GM15510 (cell line): Measurements from ENCODE around the gene FRMD8.

ENCODE experiments used
- POLR2A ChIP-seq: IDR thresholded peaks from 3 replicates; pipeline ENCODE4 v1.6.1; 2011; ENCODE audit warnings: borderline replicate concordance; ENCODE audit not compliant: insufficient read length; ENCODE audit errors: extremely low read depth

The FRMD8 gene

DNA sequence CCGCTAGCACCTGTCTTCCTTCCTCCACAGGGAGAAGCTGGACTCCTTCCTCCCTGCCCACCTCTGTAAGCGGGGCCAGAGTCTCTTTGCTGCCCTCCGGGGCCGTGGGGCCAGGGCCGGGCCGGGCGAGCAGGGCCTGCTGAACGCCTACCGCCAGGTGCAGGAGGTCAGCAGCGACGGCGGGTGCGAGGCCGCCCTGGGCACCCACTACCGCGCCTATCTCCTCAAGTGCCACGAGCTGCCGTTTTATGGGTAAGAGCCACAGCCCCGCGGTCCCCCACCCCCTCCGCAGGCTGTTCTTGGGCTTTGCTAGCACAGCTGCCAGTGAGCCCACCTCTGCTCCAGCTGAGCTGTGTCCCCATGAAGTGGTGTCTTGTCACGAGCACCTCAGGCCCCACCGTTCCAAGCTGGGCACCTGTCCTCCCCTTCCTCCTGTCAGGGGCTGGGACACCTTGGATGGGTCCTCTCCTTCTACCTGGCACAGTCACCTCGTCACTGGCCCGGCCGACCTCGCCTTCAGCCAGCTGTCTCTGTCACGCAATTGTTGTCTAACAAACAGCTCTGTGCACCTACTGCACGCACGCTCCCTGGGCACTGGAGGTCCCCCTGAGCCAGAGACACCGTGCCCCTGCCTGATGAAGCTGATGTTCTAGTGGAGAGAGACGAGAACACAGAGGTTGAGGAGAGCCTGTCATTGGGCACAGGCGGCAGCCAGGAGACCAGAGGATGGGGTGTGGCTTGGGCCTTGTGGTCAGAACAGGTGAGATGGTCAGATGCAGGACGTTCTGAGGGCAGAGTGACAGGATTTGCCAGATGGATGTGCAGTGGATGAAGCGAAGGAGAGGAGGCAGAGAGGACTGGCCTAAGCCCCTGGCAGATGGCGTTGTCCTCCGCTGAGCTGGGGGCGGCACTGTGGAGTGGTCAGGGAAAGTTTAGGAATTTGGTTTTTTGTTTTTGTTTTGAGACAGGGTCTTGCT lies 10.6 kb downstream of the FRMD8 start:
- no peak for TF ChIP-seq POLR2A

DNA sequence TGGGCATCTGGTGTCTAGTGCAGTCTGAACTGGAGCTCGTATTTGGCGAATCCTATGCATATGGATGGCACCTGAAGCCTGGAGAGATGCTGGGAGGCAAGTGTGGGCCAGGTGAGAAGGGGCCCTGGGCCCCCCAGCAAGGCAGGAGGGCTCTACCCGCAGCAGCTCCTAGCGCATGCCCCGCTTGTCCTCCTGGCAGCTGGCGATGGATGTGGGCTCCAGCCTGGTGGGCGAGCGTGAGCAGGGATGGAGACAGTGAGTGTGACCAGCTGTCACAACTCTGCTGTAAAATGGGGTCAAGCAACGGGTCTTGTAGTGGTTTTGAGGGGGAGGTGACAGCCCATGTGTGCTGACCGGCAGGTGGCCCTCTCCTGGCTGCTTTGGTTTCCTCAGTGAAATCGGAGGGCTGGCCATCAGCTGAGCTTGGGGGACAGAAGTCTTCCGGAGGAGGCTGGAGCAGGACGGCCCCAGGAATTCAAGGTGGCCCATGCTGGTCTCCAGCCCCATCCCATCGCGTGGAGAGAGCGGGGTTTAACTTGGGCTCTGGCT lies 12.0 kb downstream of the FRMD8 start:
- no peak for TF ChIP-seq POLR2A

DNA sequence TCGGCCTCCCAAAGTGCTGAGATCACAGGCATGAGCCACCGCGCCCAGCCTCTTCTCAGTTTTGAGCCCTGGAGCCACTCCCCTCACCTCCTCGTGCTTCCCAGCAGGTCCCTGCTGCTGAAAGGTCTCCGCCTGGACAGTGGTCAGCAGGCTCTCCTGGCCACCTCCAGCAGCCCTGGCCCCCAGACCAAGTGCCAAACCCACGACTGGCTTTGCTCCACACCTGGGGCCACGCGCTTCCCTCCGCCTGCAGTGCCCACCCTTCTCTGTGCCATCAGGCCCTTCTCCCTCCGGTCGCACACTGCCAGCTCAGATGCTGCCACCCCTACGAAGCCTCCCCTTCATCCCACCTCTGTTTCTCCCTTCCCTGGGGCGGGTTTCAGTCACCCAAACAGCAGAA lies 12.8 kb downstream of the FRMD8 start:
- TF ChIP-seq POLR2A: no peak

DNA sequence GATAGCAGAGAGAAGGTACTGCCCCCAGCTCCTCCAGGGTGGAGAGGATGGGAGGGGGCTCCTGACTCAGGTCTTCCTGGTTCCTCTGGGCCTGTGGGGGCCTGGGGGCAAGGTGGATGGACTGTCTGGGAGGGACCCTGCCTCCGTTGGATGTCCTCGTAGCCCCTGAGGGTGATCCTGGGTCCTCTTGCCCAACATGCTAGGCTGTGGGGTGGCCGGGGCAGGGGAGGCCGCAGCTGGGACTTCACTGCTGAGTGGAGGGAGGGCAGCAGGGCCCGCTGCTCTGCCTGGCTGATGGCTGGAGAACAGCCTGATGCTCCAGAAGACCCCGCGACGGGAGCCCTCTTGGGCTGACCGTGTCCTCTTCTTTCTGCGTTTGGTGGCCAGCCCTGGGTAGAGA lies 13.4 kb downstream of the FRMD8 start:
- TF ChIP-seq POLR2A: no peak

DNA sequence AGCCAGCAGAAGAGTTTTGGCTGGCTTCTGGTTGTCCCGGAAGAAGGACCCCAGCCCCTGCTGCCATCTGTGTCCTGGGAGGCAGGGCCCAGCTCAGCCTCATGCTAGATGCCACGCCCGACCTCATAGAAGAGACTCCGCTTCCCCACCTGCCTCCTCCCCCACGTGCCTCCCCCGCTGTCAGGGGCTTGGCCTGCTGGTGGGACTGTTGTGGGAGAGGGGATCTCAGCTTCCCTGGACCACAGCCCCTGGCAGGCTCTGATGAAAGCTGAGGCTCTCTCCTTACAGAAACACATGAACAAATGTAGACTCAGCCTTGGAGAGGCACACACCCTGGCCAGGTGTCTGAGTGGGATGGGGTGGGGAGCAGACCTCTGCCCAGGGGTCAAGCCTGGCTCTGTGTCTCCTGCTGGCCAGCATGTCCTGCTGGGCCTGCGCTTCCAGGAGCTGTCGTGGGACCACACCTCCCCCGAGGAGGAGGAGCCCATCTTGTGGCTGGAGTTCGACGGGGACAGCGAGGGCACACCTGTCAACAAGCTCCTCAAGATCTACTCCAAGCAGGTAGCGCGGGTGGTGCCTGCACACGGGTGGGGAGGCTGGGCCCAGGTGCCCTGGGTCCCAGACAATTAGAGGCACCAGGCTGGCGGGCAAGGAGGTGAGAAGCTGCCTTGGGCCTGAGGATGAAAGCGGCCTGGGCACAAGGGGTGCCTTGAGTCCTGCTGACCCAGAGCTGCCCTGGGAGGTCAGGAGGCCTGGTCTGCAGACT lies 14.1 kb downstream of the FRMD8 start:
- TF ChIP-seq POLR2A: no peak

DNA sequence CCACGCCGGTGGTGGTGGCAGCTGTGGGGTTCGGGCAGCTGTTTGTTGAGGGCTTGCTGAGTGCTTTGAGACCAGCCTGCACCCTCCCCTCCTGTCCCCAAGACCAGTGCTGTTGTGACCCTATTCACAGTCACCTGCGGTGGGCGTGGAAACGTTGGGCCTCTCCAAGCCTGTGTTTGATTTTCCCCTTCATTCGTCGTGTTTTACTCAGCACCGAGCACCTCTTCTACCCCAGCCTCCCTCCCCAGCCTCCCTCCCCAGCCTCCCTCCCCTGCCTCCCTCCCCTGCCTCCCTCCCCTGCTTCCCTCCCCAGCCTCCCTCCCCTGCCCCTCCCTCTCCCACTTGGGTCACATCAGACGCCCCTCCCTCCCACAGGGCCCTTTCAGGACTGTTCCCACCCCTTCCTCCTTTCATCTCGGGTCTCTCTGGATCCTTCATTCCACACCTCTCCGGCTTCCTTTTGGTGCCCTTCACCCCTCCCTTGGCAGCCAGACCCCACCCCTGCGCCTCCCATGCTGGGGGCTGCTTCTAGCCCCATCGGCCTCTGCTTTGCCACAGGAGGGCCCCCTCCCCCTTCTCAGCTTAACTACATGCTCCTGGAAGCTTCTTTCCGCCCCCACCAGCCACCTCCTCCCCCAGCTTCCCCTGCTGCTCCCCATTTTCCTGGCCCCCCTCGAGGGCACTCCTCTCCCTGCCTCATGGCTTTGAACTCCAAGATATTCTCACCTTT lies 14.8 kb downstream of the FRMD8 start:
- no peak for TF ChIP-seq POLR2A

GRCh38 chr11:65401803-65402248 lies 15.4 kb downstream of the FRMD8 start:
- no peak for TF ChIP-seq POLR2A

DNA sequence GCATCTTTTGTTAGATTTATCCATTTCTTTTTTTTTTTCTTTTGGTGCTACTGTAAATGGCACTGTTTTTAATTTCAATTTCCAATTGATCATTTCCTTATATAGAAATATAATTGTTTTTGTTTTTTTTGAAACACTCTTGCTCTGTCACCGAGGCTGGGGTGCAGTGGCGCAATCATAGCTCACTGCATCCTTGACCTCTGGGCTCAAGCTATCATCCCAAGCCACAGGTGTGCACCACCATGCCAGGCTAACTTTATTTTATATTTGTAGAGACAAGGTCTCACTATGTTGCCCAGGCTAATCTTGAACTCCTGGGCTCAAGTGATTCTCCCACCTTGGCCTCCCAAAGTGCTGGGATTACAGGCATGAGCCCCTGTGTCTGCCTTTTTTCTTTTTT lies 16.4 kb downstream of the FRMD8 start:
- TF ChIP-seq POLR2A: no peak

- no peak for TF ChIP-seq POLR2A
Measured at GRCh38 chr11:65403607-65404121, 17.2 kb downstream of the FRMD8 start.

DNA sequence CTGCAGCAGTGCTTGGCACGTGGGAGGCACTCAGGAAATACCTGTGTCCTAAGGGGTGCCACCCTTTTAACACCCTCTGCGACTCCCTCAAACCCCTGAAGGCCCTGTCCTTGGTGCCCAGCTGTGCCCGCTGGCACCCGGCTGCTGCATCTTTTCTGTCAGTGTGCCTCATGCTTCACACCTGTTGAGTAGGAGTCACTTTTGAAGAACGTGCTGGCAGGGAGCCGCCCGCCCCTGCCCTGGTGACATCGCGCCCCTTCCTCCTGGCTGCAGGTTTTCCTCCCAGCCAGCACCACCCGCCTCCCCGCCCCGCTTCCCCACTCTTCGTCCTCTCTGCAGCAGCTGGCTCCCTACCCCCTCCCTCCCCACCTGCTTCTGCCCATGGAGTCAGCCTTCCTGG lies 17.8 kb downstream of the FRMD8 start:
- TF ChIP-seq POLR2A: no peak

GRCh38 chr11:65404638-65405339 lies 18.4 kb downstream of the FRMD8 start:
- TF ChIP-seq POLR2A: no peak

- no peak for TF ChIP-seq POLR2A
Measured at GRCh38 chr11:65410936-65411680, 24.7 kb downstream of the FRMD8 start.

GRCh38 chr11:65411681-65412070 lies 25.2 kb downstream of the FRMD8 start:
- TF ChIP-seq POLR2A: no peak
